Measurements from ENCODE around the gene TTC7B.

DNA sequence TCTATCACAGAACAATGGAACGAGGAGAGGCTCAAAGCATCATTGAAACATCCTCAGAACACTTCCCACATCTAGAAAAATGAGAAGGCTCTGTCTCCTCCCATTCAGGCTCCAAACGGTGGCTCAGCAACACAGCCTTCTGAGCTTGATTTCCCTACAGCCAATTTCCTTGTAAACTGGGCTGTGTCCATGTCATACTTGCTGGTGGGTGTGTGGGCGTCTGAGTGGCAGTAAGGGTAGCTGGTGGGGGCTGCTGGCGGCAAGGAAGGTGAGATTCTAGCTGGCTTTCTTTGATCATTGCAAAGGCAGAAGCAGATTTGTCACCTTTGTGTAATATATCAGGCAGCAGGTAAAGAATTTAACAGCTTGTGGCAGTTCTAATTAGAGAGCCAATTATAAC, 255.7 kb downstream of the TTC7B start:
- TF ChIP-seq, protein P1, sequence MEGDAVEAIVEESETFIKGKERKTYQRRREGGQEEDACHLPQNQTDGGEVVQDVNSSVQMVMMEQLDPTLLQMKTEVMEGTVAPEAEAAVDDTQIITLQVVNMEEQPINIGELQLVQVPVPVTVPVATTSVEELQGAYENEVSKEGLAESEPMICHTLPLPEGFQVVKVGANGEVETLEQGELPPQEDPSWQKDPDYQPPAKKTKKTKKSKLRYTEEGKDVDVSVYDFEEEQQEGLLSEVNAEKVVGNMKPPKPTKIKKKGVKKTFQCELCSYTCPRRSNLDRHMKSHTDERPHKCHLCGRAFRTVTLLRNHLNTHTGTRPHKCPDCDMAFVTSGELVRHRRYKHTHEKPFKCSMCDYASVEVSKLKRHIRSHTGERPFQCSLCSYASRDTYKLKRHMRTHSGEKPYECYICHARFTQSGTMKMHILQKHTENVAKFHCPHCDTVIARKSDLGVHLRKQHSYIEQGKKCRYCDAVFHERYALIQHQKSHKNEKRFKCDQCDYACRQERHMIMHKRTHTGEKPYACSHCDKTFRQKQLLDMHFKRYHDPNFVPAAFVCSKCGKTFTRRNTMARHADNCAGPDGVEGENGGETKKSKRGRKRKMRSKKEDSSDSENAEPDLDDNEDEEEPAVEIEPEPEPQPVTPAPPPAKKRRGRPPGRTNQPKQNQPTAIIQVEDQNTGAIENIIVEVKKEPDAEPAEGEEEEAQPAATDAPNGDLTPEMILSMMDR (IDR thresholded peaks at IDR 0.05): no peak
- TF ChIP-seq POLR2AphosphoS5 (IDR thresholded peaks at IDR 0.05): no peak
